T-helper 1 cell (primary cell): Measurements from ENCODE around the gene SH3BGRL.

ENCODE experiments used
- DNase-seq, 5 donors: peaks; one replicate each; pipeline ENCODE4 v3.0.0-alpha.2; 2012 to 2020
- total RNA-seq, 4 donors: gene quantifications; one replicate each; lab custom pipeline; 2026; lab: John Stamatoyannopoulos, UW

SH3BGRL gene
- 50.8 to 93.3 (median 68.1) reads per million in 4 donors for total RNA-seq

DNA sequence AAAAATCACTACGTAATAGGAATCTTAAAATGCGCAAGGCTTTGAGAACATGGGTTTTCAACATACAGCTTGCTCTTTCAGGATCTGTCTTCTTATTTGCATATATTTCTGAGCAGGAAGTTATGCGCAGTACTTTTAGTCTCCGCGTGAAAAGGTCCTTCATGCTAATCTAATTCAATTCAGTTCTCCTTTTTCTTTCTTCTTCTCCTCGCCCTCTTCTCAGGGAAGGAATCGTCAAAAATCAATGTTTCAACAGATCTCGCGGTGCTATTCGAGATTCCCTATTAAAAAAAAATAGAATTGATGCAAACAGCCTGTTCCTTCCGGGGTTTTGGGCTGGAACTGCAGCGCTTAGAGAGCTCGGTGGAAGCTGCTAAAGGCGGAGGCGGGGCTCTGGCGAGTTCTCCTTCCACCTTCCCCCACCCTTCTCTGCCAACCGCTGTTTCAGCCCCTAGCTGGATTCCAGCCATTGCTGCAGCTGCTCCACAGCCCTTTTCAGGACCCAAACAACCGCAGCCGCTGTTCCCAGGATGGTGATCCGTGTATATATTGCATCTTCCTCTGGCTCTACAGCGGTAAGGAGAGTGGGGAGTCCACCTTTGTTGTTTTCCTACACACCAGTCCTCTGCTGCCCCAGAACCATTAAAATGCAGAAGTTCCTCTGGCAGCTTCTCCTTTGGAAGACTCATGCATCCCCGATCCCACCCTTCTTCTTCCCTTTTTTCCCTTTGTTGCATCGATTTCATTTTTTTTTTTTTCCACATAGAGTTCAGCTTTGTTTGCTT lies at the start of gene SH3BGRL, which contains the start of gene HMGN5:
SH3BGRL (plus strand) TSS at position 432 of the 785 bp plus-strand sequence; CDS start at position 531, 99 bp downstream.
HMGN5 (minus strand) TSS at position 243 of the 785 bp plus-strand sequence. CDS start 80,364 bp downstream, outside the sequence.
- DNase-seq = peak; percentile 39 to 79 (median 56)

GRCh38 chrX:81168391-81168790 lies 33.5 kb upstream of the SH3BGRL start:
- DNase-seq = no peak

- DNase-seq = no peak
These were observed 27.6 kb upstream of the SH3BGRL start for GRCh38 chrX:81174286-81174685.

- DNase-seq = no peak
These were observed 6.6 kb upstream of the SH3BGRL start for GRCh38 chrX:81195259-81195658.

DNA sequence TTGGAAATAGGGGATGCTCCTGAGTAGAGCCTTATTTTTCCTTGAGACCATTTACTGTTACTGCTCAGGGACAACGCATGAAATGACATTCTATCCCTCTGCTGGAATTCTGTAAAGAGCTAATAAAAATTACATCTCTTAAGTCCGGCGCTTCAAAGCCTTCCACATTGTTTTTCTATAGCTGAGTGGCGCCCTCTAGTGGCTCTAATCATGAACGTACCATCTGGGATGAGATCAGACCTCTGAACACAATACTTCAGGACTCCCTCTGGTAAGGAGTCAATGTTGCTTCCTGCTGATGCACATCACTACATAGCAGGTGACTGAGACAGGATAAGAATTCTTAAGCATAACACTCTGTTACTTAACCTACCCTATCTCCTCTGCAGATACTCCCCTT lies 6.2 kb upstream of the SH3BGRL start:
- peak in 4 of 5 donors; percentile 23 to 53 (median 36) for DNase-seq

GRCh38 chrX:81201071-81201470 lies 831 bp upstream of the SH3BGRL start:
- no peak for DNase-seq

- peak in 1 of 5 donors; percentile 8 for DNase-seq
These were observed 536 bp downstream of the SH3BGRL start for GRCh38 chrX:81202456-81202819.

GRCh38 chrX:81202943-81203342 lies 1.0 kb downstream of the SH3BGRL start:
- no peak for DNase-seq

DNA sequence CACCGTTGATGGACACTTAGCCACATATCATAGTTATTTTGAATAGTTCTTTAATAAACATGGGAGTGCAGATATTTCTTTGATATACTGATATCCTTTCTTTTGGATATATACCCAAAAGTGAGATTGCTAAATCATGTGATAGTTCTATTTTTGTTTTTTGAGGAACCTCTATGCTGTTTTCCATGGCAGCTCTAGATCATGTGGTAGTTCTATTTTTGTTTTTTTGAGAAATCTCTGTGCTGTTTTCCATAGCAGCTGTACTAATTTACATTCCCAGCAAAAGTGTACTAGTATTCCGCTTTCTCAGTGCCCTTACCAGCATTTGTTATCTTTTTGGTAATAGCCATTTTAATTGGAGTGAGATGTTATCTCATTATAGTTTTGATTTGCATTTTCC lies 3.6 kb downstream of the SH3BGRL start:
- DNase-seq = no peak

DNA sequence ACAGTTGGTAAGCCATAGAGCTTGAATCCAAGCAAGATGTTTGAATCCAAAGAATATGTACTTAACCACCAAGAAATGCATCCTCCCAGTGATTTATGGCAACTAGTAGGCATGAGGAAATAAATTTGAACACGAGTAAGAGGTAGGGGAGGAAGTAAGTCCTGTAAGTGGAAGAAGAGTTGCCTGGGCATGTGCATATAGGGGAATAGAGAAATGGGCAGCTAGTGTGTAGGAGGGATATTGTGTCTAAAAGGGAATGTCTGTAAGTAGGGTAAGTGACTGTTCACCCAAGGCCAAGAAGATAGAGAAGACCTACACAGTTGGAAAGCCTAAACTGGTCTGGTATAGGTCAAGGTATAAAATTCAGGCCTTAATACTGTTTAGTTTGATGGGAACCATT lies 4.6 kb downstream of the SH3BGRL start:
- DNase-seq = no peak

GRCh38 chrX:81208916-81209315 lies 7.0 kb downstream of the SH3BGRL start:
- DNase-seq = no peak

GRCh38 chrX:81215685-81216084 lies 13.8 kb downstream of the SH3BGRL start:
- DNase-seq = no peak

DNA sequence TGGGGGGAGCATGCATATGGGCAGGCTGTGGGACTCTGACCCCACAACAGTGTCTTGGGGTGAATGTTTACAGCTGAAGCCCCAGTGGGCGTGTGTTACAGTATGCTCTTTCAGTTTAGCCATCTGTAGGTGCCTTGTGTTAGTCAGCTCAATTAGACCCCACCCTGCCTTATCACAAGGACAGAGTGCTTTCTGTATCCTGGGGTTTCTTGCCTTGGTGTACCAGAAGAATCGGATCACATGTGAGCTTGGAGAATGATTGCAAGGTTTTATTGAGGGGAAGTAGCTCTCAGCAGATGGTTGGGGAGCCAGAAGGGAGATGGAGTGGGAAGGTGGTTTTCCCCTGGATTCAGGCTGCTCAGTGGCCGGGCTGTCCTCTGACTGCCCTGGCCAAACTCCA lies 27.3 kb downstream of the SH3BGRL start:
- no peak for DNase-seq

GRCh38 chrX:81229901-81230300 lies 28.0 kb downstream of the SH3BGRL start:
- DNase-seq = no peak

DNA sequence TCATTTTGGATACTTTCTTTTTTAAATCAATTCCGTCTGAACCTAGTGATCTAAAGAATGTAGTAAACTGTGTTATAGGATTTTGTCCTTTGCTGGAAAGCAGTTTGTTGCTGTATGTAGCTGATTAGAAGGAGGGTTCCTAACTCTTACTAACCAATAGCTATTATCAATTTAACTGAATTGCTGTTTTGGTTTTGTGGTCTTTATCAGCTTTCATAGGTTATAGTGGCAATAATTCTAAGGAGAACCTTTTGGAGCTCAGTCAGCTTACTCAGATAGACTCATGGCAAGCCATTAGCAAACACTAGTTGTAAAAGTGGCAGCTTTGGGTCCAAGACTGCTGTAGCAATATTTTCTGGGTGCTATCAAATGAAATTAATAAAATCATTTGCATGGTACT lies 29.6 kb downstream of the SH3BGRL start:
- DNase-seq = no peak

DNA sequence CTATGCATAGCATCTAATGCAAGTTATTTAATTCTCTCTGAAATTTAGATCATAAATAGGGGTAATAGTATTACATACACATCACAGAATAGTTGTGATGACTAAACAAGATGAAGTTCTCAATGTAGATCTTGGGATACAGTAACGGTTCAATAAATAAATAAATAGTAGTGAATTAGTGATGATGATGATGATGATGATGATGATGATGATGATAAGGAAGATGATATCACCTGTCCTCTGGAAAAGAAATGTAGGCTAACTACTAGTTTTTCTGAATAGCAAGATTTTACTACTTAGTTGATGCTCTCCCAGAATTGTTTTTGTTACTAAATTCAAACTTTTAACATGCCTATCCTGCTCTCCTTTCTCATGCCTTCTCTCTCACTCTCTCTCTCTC lies 30.3 kb downstream of the SH3BGRL start:
- no peak for DNase-seq

- DNase-seq = no peak
These were observed 35.6 kb downstream of the SH3BGRL start for GRCh38 chrX:81237516-81237915.

DNA sequence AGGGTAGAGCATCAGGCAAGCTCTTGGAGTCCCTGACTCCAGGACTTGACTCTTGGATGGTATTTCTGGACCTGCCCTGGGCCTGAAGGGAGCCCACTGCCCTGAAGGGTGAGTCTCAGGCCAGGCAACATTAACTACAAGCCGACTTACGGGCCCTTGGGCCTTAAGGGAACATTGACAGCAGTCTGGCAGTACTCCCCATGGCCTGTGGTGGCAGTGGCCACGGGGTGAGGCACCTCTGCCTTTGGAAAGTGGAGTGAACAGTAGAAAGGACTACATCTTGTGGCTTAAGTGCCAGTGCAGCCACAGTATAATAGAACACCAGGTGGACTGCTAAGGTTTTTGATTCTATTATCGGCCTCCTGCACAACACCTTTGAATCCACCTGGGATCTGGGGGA lies 36.3 kb downstream of the SH3BGRL start:
- DNase-seq = no peak

- no peak for DNase-seq
These were observed 38.9 kb downstream of the SH3BGRL start for GRCh38 chrX:81240701-81241331.

- no peak for DNase-seq
These were observed 39.9 kb downstream of the SH3BGRL start for GRCh38 chrX:81241753-81242152.

GRCh38 chrX:81255876-81256275 lies 54.0 kb downstream of the SH3BGRL start:
- DNase-seq = no peak

- no peak for DNase-seq
These were observed 55.9 kb downstream of the SH3BGRL start for GRCh38 chrX:81257817-81258216.

DNA sequence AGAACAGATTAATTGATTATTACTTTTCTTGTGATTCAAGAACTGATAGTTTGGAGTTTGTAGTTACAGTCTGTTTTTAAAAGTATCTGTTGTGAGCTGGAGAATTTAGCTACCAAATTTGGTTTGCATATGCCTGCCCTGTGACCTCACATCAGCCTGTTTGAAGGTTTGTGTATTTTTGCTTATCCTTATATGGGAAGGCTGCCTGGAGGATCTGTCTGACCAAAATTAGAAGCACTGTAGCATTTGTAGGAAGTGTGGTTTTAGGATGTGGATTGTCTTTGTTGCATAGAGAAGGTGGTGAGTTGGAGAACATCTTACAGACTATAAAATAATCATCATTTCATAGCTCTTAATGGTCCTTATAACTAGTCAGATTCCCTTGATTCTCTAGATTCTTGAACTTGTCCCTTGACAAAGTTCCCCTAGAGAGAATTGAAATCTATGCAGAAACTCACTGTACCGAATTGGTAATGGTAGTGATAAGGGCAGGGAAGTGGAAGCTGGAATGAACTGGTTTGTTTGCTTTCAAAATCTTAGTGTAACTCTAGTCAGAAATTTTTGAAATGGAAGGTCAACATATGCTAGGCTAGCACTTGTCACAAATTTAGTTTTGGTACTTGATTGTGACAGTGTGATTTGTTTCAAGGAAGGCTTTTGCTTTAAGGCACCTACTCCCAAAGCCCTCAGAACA lies 57.3 kb downstream of the SH3BGRL start:
- no peak for DNase-seq
